H1 (cell line): ENCODE results near the gene DCUN1D2. TPM values are rescaled to one million over a fixed set of nuclear protein-coding genes. Genes with fewer than 3 reads are reported as not detected.

ENCODE experiments used
- BACH1 ChIP-seq: IDR thresholded peaks from 2 replicates; pipeline ENCODE4 v1.6.1; 2012; ENCODE audit warnings: low read length, improper control_type of control experiment
- CBX5 ChIP-seq: fragments of 300-800, 300-1000 bp; sonication (generic); IDR thresholded peaks from 2 replicates; pipeline ENCODE4 v1.7.1; 2016; ENCODE audit warnings: antibody characterized with exemption, low read length, low read depth
- CHD1 ChIP-seq: IDR thresholded peaks from 2 replicates; pipeline ENCODE4 v1.6.1; 2012; ENCODE audit warnings: low read depth, low read length, improper control_type of control experiment
- EGR1 ChIP-seq: IDR thresholded peaks from 2 replicates; pipeline ENCODE4 v1.6.1; 2011; ENCODE audit warnings: low read depth, low read length, borderline replicate concordance
- EP300 ChIP-seq, 2 experiments: IDR thresholded peaks; 1 replicate in 1 of 2; 2 replicates in 1 of 2; pipeline ENCODE4 v1.6.1; 2011 to 2012; ENCODE audit warnings: low read depth in 2 of 2, low read length in 2 of 2, mild to moderate bottlenecking in 2 of 2, borderline replicate concordance in 1 of 2, inconsistent platforms in 1 of 2, moderate library complexity in 1 of 2
- NRF1 ChIP-seq: IDR thresholded peaks from 2 replicates; pipeline ENCODE4 v1.6.1; 2011; ENCODE audit warnings: mild to moderate bottlenecking, low read depth, low read length, improper control_type of control experiment
- SRF ChIP-seq: IDR thresholded peaks from 2 replicates; pipeline ENCODE4 v1.6.1; 2011; ENCODE audit warnings: mild to moderate bottlenecking, low read depth, low read length, moderate library complexity
- TCF12 ChIP-seq: IDR thresholded peaks from 2 replicates; pipeline ENCODE4 v1.6.1; 2011; ENCODE audit warnings: low read depth, mild to moderate bottlenecking, low read length
- polyA plus RNA-seq, 7 experiments: library from polyadenylated mRNA; depleted of rRNA in 3 of 7; stranded (reverse) in 5 of 7; unstranded in 2 of 7; fragments of >200 nt in 5 of 7; fragments of 200-250 nt in 2 of 7; gene quantifications; 1 replicate in 5 of 7; 2 replicates in 1 of 7; 4 replicates in 1 of 7; pipeline versions ENCODE4 v1.2.1 to v1.2.3, GENCODE V29; 2011 to 2013; ENCODE audit warnings: missing spikeins in 2 of 7, mixed read lengths in 2 of 7
- total RNA-seq: library from RNA; stranded (reverse); fragmentation: NEBNext Ultra II Directional; extraction: Animal tissue kit (Norgen Biotek cat#: 25700); gene quantifications from 2 replicates; pipeline ENCODE4 v1.2.1, GENCODE V29; 2021

DCUN1D2 gene
- total and polyA plus RNA-seq, 2 of the 8 experiments (the other 6 are each of a cell fraction or from before 2014, with no cell fraction given): 19.5 to 35.3 TPM

- TF ChIP-seq BACH1 (no peak), TCF12 (no peak), NRF1 (no peak), CHD1 (no peak), CBX5 (no peak), SRF (no peak), EGR1 (no peak), EP300 (IDR thresholded peaks at IDR 0.05; ENCODE audit: borderline replicate concordance in 1 of 2, low read depth in 2 of 2, low read length in 2 of 2) (no peak)
Observed at GRCh38 chr13:113423520-113424163, 66.9 kb downstream of the DCUN1D2 start (continued).
